RPMI8226 (cell line): Measurements from ENCODE around the gene LRRC1.

ENCODE experiments used
- DNase-seq: peaks from one replicate; pipeline ENCODE4 v3.0.0-alpha.2; 2015

LRRC1 gene

DNA sequence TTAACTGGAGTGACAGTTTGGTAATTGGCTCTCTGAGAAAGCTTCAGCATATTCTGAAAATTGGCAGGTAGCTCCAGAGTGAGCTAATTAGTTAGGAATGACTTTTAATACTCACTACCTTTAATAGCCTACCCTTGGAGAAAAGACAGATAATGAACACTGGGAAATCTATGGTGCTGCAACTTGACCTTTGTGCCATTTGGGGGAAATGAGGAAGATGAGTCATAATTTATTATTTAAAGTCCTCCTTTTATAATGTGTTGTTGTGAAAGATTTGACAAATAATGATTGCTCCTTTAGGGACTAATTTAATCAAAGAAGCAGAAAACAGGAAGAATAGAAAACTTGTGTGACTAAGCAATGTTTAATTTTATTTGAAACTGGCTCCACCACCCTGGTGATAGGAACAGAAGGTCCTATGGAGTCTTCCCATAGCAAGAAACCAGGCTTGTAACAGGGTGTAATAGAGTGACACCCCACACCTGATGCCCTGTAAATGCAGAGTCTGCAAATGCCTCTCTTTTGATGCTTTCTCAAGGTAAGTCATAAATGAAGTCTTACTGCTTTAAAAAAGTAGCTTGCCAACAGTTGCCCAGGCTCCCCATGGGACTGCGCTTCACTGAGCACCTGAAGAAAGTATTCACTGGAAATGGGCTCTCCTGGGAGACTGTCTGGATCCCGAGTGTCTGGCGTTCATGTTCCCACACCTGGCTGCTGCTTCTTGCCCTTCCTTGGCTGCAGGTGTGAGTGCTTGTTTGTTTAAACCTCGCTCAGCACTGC, 134.4 kb downstream of the LRRC1 start:
- no peak for DNase-seq

DNA sequence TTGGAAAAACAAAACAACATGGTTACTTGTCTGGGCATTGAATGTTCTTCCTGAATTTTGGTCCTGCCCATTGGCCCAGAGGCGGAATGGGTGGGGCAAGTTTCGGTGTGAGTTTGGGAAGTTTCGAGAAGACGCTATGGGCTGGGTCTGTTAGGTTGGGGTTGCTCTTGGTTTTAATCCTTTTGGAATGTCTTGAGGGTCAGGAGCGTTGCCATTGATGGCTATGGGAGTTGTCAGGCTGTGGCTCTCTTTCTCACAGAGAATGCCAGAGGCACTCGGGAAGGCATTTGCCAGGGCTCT, 135.0 kb downstream of the LRRC1 start:
- no peak for DNase-seq

DNA sequence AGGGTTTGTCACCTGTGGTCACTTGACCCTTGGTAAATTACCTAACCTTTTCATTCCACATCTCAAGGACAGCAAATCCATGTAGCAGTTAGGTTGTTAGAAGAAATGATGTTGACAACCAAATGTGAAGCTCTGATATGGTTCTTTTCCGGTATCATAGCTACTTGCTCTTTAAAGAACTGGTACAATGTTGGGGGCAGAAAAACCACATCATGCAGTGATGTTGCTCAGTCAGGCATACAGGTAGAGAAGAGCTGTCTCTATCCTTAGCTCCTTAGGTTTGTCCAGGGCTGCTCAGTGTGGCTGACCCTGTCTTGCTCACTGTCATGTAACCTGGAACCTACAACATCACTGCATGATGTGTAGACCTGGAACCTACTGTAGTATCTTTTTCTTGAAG, 135.5 kb downstream of the LRRC1 start:
- no peak for DNase-seq

DNA sequence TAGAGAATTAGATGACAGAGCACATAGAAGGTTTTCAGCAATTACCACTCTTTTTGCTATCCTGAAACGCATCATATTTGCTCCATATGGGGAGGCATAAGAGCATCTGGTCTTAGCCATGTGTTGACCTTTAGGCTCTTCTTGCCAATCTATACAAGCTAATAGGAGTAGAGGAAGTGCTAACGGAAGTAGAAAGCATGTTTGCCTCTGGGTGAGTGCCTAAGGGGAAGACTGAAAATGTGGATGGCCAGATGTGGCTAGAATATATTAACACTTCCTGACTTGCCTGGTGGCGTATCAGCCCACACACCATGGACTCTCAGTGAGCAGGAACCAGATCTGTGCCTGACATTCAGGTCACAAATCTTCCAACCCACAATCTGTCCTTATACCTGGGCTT, 136.3 kb downstream of the LRRC1 start:
- peak; percentile 3 for DNase-seq

DNA sequence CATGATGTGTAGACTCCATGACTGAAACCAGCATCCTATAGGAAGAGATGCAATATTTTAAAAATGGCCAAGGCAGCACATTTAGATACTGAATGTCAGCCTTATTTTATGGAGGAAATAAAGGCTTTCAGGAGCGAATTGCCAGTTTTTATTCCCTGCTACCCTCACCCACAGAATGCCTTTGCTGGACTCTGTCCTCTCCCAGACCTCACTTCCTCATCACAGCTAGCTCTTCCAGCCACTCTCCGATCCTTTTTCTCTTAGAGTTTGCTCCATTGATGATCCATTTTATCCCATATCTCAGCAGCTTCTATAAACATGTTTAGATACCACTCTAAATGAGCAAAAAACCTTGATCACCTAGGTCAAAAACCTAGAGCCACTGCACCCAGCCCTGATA, 137.7 kb downstream of the LRRC1 start:
- DNase-seq: no peak

DNA sequence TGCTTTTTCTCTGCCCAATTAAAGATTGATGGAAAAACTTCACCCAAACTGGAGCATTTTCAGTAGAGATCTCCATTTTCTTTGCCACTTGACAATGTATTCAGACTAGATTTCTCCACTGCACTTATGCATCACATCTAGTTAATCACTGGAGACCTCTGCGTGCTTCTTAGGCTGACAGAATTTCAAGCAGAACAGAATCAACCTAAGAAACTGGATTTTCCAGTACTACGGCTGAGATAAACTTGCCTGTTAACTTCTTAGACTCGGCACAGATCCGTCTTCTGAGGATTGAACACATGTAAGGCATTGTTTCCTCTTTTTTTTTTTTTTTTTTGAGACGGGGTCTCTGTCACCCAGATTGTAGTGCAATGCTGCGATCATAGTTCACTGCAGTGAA, 139.2 kb downstream of the LRRC1 start:
- DNase-seq: no peak

DNA sequence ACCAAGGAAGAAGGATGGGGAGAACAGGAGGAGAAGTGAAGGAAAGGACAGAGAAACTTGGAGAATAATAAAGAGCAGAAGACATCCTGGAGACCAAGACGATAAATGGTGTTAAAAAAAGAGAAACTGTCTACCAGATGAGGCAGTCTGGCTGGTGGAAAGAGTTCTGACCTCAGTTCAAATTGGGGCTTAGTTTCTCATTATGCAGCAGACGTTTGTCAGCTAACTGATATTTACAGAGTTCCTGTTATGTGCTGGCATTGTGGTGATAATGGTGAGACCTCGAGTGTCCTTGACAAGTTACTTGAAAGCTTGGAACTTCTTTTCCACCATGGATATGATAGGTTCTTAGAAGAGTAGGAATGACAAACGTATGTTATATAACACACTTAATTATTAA, 142.7 kb downstream of the LRRC1 start:
- no peak for DNase-seq

DNA sequence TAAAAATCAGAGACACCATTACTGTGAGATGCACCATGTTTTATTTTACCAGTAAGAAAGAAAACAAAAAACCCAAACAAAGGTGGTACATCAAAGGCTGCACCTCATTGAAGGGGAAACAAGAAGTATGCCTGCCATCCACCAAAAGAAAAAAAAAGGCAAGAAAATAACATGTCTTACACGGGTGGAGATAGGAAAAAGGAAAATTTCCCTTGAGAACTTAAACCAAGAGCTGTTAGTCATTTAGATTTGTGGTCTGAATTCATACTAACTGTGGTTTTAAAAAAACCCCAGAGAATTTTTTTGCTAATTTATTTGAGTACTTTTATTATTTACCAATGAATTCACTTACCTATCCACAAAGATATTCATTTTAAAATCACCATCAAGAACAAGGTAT, 144.0 kb downstream of the LRRC1 start:
- DNase-seq: no peak

DNA sequence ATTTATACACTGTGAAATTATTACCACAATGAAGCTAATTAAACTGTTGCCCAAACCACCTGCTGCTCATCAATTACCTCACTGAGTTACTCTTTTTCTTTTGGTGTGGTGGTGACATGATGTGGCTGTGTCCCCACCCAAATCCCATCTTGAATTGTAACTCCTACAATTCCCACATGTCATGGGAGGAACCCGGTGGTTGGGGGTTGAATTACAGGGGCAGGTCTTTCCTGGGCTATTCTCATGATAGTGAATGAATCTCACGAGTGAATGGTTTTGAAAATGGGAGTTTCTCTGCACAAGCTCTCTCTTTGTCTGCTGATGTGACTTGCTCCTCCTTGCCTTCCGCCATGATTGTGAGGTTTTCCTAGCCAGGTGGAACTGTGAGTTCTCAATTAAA, 145.0 kb downstream of the LRRC1 start:
- DNase-seq: no peak

DNA sequence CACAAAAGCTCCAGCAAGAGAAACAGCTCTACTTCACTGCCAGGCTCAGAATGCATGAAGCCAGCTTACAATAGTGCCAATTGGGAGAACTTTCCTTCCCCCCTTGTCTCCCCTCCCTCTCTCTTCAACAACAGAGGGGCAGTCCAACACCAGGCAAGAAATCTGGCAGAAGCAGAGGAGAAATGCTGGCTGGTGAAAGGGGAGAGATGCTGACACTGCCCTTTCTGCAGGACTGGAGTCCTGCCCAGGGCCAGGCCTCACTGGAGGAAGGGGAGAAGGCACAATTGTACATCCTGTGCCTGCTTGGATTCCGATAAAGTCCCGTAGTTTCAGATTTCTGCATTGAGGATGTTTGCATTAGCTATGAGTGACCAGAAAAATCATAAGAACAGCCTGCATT, 148.6 kb downstream of the LRRC1 start:
- DNase-seq: peak; percentile 36

DNA sequence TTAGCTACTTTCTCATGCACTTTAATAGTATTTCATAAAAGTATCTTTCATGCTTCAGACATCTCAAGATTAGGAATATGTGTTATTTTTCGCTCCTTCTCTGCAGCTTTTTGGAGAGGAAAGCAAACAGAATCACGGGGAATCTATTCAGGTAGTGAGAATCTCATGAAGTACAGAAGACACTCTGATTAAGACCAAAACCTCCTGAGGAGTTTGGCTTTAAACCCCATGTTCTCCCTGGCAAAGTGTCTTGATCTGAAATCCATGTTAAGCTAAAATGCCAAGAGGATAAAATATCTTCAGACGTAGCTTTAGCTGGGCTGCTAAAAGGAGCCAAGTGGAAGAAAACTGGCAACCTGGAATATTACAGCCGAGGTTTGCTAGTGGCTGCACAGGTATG, 149.3 kb downstream of the LRRC1 start:
- no peak for DNase-seq

DNA sequence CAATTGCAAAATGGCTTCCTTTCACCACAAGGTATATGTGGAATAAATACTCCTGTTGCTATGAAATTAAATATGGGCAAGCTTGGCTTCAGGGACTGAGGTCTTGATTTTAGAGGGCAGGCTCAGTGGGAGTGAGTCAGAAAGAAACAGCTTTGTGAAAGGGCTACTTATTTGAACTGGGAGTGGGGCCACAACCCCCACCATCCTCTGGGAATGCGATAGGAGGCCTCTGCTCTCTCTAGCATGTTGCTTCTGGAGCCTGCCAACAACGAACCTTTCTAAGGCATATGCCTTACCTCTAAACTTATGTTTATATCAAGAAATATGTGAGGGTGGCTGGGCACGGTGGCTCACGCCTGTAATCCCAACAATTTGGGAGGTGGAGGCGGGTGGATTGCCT, 149.7 kb downstream of the LRRC1 start:
- DNase-seq: no peak

DNA sequence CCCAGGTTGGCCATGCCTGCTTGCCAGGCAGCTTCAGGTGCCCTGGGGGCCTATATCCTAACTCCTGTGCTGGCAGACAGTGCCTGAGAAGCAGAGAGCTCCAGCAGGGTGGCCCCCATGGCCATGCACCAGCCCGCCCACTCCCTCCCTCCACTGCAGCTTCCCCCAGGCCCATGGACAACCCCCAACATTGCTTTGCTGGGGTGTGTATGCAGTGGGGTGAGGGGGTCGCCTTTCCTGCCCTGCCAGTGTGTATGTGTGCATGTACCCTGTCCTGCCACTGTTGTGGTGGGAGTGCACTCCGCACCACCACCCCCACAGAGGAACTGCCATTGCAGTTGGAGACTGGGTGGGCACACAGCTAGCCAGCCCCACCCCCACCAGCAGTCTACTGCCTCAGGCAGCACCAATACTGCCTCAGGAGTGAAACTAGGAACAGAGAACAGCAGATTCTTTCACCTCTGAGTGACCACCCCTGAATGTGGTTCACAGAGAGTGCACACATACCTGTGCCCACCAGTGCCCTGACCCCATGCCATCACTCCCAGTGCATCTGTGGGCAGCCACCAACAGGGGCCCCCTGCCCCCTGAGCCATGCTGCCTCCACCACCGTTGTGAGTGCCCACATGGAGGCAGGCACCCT, 151.1 kb downstream of the LRRC1 start:
- no peak for DNase-seq

DNA sequence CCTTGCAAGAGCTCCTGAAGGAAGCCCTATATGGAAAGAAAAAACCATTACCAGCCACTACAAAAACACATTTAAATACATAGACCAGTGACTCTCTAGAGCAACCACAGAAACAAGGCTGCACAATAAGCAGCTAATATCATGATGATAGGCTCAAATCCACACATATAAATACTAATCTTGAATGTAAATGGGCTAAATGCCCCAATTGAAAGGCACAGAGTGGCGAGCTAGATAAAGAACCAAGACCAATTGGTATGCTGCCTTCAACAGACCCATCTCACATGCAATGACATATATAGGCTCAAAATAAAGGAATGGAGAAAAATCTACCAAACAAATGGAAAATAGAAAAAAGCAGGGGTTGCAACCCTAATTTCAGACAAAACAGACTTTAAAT, 153.0 kb downstream of the LRRC1 start:
- no peak for DNase-seq

DNA sequence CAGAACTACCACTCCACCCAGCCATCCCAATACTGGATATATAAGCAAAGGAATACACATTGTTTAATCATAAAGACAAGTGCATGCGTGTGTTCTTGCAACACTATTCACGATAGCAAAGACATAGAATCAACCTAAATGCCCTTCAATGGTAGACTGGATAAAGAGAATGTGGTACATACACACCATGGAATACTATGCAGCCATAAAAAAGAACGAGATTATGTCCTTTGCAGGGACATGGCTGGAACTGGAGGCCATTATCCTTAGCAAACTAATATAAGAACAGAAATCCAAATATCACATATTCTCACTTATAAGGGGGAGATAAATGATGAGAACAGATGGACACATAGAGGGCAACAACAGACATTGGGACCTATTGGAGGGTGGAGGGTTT, 156.6 kb downstream of the LRRC1 start:
- DNase-seq: no peak

DNA sequence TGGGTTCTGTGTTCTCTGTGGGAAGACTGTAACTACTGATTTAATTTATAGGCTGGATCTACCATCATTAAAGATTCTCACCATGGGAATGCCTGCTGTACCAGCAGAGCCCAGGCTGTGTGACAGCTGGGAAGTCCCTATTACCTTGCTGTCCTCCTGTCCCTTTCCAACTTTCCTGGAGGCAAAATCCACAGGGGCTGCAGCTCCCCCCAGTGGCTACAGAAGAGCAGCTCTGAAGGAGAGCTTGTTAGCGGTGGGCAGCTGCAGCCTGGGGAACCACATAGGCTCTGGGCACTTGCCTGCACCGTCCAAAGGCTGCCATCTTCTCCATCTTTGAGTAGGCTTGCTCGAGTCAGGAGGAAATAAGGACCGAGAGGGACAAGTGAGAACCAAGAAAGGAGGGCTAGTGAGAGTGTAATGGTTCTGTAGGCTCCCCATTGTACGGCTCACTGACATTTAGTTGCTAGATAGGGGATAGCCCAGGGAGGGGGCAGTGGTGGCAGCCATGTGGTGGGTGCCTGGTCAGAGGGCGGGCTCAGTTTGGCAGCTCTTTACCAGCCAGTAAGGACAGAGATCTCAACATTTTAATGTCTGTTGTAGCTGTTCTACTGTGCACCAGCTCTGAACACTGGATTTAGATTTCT, 161.4 kb downstream of the LRRC1 start:
- peak; percentile 56 for DNase-seq

DNA sequence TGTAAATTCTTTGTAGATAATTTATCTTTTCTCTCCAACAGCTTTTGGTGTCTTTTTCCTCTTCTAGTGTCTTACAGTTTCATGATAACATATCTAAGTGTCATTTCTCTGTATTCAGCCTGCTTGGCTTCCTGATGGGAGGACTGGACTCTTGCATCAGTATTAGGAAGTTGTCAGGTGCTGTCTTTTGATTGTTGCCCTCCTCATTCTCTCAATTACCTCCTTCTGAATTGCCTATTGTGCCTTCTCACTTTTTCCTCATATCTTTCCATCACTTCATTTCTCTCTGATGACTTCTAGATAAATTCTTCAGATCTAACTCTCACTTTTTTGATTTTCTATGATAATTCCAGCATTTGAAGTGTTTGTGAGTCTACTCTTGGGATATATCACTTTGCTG, 162.0 kb downstream of the LRRC1 start:
- DNase-seq: no peak

DNA sequence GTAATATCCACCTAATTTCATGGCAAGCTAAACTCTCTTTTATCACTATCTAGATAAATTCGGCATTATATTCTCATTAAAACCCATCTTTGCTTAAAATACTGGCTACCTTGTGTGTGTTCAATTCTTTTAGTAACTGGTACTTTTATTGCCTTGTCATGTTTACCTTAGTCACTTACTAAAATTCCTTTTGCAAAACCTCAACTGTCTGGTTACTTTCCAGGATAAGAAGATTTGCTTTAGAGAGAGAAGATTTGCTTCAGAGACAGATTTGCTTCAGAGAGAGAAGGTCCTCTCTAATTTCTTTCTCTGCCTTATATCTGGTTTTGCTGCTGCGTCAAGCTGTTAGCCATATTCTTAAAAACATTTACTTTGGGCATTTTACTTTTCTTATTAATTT, 164.9 kb downstream of the LRRC1 start:
- DNase-seq: no peak

DNA sequence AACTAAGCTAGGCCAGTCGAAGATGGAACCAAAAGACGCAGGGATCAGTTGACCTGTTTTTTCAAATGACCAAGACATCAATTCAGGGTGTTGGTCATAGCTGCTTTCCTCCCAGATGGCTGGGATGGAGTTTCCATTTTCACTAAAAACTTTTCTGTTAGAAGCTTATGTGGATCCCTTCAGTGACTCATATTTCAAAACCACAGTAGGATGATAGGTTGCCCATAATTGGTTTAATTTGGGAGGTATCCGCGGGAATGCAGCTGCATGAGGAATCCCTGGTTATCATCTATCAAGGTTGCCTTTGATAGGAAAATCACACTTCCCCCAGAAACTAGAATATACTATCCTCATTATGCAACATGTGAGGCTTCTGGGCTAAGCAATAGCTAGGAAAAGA, 165.5 kb downstream of the LRRC1 start:
- no peak for DNase-seq

DNA sequence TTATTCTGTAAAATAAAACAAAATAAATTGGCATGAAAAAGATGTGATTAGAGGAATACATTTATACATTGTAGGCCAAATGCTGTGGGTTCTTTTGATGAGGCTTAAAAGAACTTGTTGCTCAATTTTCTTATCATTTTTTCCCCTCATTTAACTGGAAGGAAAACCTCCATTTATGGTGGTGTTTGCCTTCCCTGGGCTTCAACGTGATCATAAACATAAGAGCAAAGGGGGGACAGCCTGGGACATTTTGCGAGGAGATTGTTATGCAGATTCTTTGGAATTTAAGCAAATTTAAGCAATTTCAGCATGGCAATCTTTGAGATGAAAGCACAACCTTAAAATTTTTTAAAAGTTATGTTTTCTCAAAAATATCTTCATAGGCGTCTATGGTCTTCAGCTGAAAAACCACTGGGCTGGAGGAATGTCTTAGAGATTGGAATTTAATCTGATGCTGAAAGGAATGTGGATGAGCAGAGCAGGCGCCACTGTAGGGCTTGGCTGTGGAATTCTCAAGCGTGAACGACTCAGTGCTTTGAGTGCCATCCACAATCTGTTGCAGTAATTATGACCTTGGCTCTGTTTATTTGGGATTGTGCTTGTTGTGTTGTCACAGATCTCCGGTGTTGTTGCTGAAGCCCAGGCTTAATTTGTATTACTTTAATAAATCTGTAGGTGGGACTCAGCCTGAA, 167.0 kb downstream of the LRRC1 start:
- no peak for DNase-seq

DNA sequence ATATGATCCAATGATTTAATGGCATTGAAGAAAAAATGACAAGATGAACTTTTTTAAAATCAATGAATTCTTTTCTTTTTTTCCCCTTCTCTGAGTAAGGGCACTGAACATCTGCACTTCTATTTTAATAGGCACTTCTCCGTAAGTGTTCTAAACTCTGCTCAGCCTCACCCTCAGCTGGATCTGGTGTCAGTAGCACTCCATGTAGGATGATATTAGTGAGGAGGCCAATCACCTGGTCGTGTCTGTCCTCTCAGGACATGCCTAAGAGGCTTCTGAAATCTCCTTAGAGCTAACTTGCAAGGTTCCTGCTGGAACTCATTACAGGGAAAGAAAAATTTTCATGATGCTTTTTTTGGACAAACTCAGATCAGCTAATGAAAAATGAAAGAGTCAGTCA, 167.8 kb downstream of the LRRC1 start:
- DNase-seq: no peak

DNA sequence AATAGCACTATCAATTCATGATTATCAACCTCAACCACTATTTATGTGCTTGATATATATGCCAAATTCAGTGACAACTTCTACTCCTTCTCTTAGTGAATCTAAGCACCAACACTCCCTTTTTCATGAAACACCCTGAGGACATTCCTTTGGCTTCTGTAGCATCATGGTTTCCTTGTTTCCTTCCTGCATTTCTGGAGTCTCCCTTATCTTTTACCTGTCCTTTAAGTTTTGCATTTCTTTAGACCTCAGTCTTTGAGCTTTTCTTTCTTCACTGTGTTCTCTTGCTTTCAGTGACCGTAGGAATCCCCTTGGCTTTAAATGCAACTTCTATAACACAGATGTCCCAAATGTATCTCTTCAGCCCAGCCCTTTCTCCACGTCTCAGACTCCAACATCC, 172.6 kb downstream of the LRRC1 start:
- no peak for DNase-seq
